ENCODE data around the gene RP2.

The RP2 gene

DNA sequence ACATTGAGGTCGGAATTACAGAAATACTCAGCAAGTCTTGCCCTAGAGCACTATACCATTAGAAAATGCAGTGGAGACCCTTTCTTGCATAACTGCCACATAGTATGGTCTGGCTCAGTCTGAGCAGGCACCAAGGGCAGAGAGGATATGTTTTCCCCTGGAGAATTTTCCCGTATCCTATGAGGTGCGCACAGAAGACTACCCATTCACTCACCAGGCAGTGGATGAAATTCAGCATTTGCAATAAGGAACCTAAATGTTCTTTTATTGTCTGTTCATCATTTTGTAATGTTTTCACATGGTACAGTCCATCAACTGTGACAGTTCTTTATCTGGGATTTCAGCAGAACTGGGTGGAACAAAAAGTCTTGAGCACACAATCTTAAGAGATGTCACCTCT, 90.9 kb downstream of the RP2 start:
- Histone ChIP-seq H3K4me3 (ENCODE audit: low read depth, low read length) (no peak overlapping the region), H3K36me3 (ENCODE audit: control insufficient read depth, insufficient read depth, low read length) (no peaks in the 10 kb centered on the region), H3K9me3 (ENCODE audit: control insufficient read depth, insufficient read depth, low read length) (no peaks in the 10 kb centered on the region), H3K4me1 (ENCODE audit: control insufficient read depth, insufficient read depth, low read length) (no peaks in the 10 kb centered on the region), H3K9ac (ENCODE audit: low read depth, low read length) (no peak overlapping the region), H3K27me3 (ENCODE audit: control insufficient read depth, insufficient read depth, low read length) (no peaks in the 10 kb centered on the region)

DNA sequence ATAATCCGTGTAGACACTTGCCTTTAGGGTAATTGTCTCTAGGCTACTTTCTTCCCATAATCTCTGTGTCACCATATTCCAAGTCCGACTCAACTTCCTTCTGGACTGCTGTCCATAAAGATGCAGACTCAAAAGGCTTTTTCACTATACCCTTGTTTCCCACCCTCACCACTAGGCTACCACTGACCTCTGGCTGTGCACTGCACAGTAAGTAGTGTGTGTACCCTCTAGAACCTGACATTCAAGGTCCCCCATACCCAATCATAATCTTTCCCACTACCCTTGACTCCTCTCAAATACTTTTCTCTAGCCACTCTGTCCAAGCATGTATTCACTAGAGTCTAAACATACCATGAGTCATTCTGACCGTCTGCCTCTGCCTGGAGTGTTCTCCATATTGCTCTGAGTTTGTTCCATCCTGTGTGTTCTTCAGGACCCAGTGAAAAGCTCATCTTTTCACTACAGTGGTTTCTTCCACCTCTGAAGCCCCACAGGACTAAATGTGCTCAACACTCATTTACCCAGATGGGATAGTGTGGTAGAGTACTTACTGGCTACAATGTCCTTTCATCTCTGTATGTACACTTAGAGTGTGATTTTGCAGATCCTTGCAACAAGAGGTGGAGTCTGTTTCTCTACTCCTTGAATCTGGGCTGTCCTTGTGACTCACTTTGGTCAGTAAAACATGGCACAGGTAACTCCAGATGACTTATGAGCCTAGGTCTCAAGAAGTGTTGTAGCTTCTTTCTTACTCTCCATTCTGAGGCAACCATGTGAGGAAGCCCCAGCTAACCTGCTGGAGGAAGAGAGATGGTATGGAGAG, 92.8 kb downstream of the RP2 start:
- no peaks in the 10 kb centered on the region for H3K27me3 ChIP-seq (ENCODE audit: control insufficient read depth, insufficient read depth, low read length)
- no peaks in the 10 kb centered on the region for H3K4me1 ChIP-seq (ENCODE audit: control insufficient read depth, insufficient read depth, low read length)
- H3K36me3 ChIP-seq (ENCODE audit: control insufficient read depth, insufficient read depth, low read length), result no peaks in the 10 kb centered on the region
- no peak overlapping the region for H3K9ac ChIP-seq (ENCODE audit: low read depth, low read length)
- no peaks in the 10 kb centered on the region for H3K9me3 ChIP-seq (ENCODE audit: control insufficient read depth, insufficient read depth, low read length)
- no peak overlapping the region for H3K4me3 ChIP-seq (ENCODE audit: low read depth, low read length)

All from iPS-15b (cell line).